SK-N-SH (cell line): ENCODE measurements around the gene FNDC3B. TPM values are rescaled to one million over a fixed set of nuclear protein-coding genes. Genes with fewer than 3 reads are reported as not detected.
A peak's percentile ranks its signal among the peaks of the same experiment; 100 is the strongest.

Experiments
- CTCF ChIA-PET: fragments of 300-600, 350-600 bp; formaldehyde crosslinking; extraction: SDS; loops from one replicate; lab custom pipeline; 2021; lab: Yijun Ruan, JAX
- POLR2A ChIA-PET: fragments of 350-600 bp; sonication (Branson Sonifier 250); formaldehyde crosslinking; extraction: SDS; loops from one replicate; lab custom pipeline; 2020; ENCODE audit warnings: antibody characterized with exemption, inconsistent platforms; lab: Yijun Ruan, JAX
- DNase-seq: peaks from one replicate; pipeline ENCODE4 v3.0.0; 2012
- H2AFZ ChIP-seq: fragments of 200-600 bp; sonication (generic); 2 replicates; pipeline ENCODE4 v1.8.1; 2016; ENCODE audit warnings: antibody characterized with exemption, mild to moderate bottlenecking, low read depth
- H3F3A ChIP-seq: fragments of 200-600 bp; sonication (generic); replicated peaks from 2 replicates; pipeline ENCODE3; 2016; ENCODE audit warnings: antibody characterized with exemption, mild to moderate bottlenecking; ENCODE audit not compliant: insufficient read depth
- H3K27ac ChIP-seq, 2 experiments: fragments of 200-500 bp in 1 of 2; fragments of 200-600 bp in 1 of 2; sonication (Bioruptor generic) in 1 of 2; sonication (generic), shearing (Covaris generic) in 1 of 2; 2 replicates each; pipeline versions ENCODE4 v1.5.1 to v1.6.1; 2014 to 2016; ENCODE audit warnings: low read depth in 2 of 2, inconsistent platforms in 1 of 2, low read length in 1 of 2, mild to moderate bottlenecking in 1 of 2, mixed read lengths in 1 of 2
- H3K27me3 ChIP-seq: fragments of 200-600 bp; sonication (generic), shearing (Covaris generic); 2 replicates; pipeline ENCODE4 v1.6.1; 2016; ENCODE audit warnings: mixed run types; ENCODE audit not compliant: insufficient read depth
- H3K36me3 ChIP-seq, 2 experiments: fragments of 200-500 bp in 1 of 2; fragments of 200-600 bp in 1 of 2; sonication (Bioruptor generic) in 1 of 2; sonication (generic) in 1 of 2; replicated peaks in 1 of 2; 2 replicates each; pipeline versions ENCODE3 to v1.5.1; 2014 to 2016; ENCODE audit warnings: low read length in 1 of 2, mild to moderate bottlenecking in 1 of 2; ENCODE audit not compliant: insufficient read depth in 2 of 2, control insufficient read depth in 1 of 2
- H3K4me1 ChIP-seq, 2 experiments: fragments of 200-500 bp in 1 of 2; fragments of 200-600 bp in 1 of 2; sonication (Bioruptor generic) in 1 of 2; sonication (generic), shearing (Covaris generic) in 1 of 2; 2 replicates each; pipeline versions ENCODE4 v1.5.1 to v1.6.1; 2014 to 2016; ENCODE audit warnings: low read depth in 1 of 2, low read length in 1 of 2, mixed run types in 1 of 2; ENCODE audit not compliant: insufficient read depth in 2 of 2, control insufficient read depth in 1 of 2
- H3K4me2 ChIP-seq: fragments of 200-600 bp; sonication (generic), shearing (Covaris generic); 2 replicates; pipeline ENCODE4 v1.6.1; 2017; ENCODE audit warnings: mixed run types
- H3K4me3 ChIP-seq, 2 experiments: fragments of 200-500 bp in 1 of 2; fragments of 200-600 bp in 1 of 2; sonication (Bioruptor generic) in 1 of 2; sonication (generic), shearing (Covaris generic) in 1 of 2; 2 replicates each; pipeline versions ENCODE4 v1.5.1 to v1.8.1; 2014 to 2016; ENCODE audit warnings: low read depth in 2 of 2, inconsistent platforms in 1 of 2, low read length in 1 of 2, mild to moderate bottlenecking in 1 of 2, mixed read lengths in 1 of 2, moderate library complexity in 1 of 2
- H3K79me2 ChIP-seq: fragments of 200-600 bp; sonication (generic); 2 replicates; pipeline ENCODE4 v1.8.1; 2017; ENCODE audit warnings: mild to moderate bottlenecking; ENCODE audit not compliant: insufficient read depth
- H3K9ac ChIP-seq: fragments of 200-600 bp; sonication (generic); 2 replicates; pipeline ENCODE4 v1.6.1; 2017; ENCODE audit warnings: mixed run types
- H3K9me2 ChIP-seq: fragments of 200-600 bp; sonication (generic); 2 replicates; pipeline ENCODE4 v1.6.1; 2017; ENCODE audit warnings: mixed run types
- H3K9me3 ChIP-seq: fragments of 200-600 bp; sonication (generic); 2 replicates; pipeline ENCODE4 v1.6.1; 2017; ENCODE audit warnings: mixed run types, mild to moderate bottlenecking, moderate library complexity
- H4K20me1 ChIP-seq: fragments of 200-600 bp; sonication (generic); 2 replicates; pipeline ENCODE4 v1.6.1; 2017; ENCODE audit warnings: mild to moderate bottlenecking, mixed run types; ENCODE audit not compliant: insufficient read depth
- CHD2 ChIP-seq: fragments of 150-350 bp; IDR thresholded peaks from 2 replicates; pipeline ENCODE4 v1.6.1; 2018; ENCODE audit warnings: low read length; ENCODE audit not compliant: partially characterized antibody
- ELF1 ChIP-seq: IDR thresholded peaks from 2 replicates; pipeline ENCODE4 v1.4.0; 2012
- FOXJ3 ChIP-seq: sonication (generic); formaldehyde crosslinking; IDR thresholded peaks from 2 replicates; pipeline ENCODE4 v1.5.1; 2020; ENCODE audit warnings: mild to moderate bottlenecking, missing genetic modification reagents
- FOXM1 ChIP-seq: IDR thresholded peaks from 2 replicates; pipeline ENCODE4 v1.4.0; 2012; ENCODE audit warnings: low read depth, mild to moderate bottlenecking
- MEF2A ChIP-seq: IDR thresholded peaks from 2 replicates; pipeline ENCODE4 v1.4.0; 2012; ENCODE audit warnings: low read depth, borderline replicate concordance
- MXI1 ChIP-seq: IDR thresholded peaks from 2 replicates; pipeline ENCODE4 v1.6.1; 2012; ENCODE audit warnings: mild to moderate bottlenecking, low read depth, low read length, improper control_type of control experiment
- POLR2AphosphoS5 ChIP-seq: IDR thresholded peaks from 2 replicates; pipeline ENCODE4 v1.6.1; 2012; ENCODE audit warnings: low read depth, low read length
- RCOR1 ChIP-seq: fragments of 150-350 bp; IDR thresholded peaks from 2 replicates; pipeline ENCODE4 v1.6.1; 2017; ENCODE audit warnings: antibody characterized with exemption, low read length
- RXRA ChIP-seq: IDR thresholded peaks from 2 replicates; pipeline ENCODE4 v1.4.0; 2012; ENCODE audit warnings: low read depth, mild to moderate bottlenecking, borderline replicate concordance
- SIN3A ChIP-seq: IDR thresholded peaks from 2 replicates; pipeline ENCODE4 v1.6.1; 2012; ENCODE audit warnings: low read depth, mild to moderate bottlenecking, low read length, moderate library complexity, borderline replicate concordance
- TAF1 ChIP-seq: IDR thresholded peaks from 2 replicates; pipeline ENCODE4 v1.6.1; 2012; ENCODE audit warnings: low read depth, mild to moderate bottlenecking, low read length, moderate library complexity, borderline replicate concordance
- TCF12 ChIP-seq: IDR thresholded peaks from 2 replicates; pipeline ENCODE4 v1.4.0; 2012
- USF2 ChIP-seq: fragments of 150-350 bp; IDR thresholded peaks from 2 replicates; pipeline ENCODE4 v1.6.1; 2017; ENCODE audit warnings: antibody characterized with exemption, low read length, low read depth, borderline replicate concordance
- YY1 ChIP-seq: IDR thresholded peaks from 2 replicates; pipeline ENCODE4 v1.4.0; 2012; ENCODE audit warnings: low read depth, mild to moderate bottlenecking
- WGBS: methylation state at CpG from one replicate; pipeline ENCODE4 v1.1.6; 2017; ENCODE audit warnings: low lambda C conversion rate; 5-methylcytosine and 5-hydroxymethylcytosine counted together
- polyA plus RNA-seq, 3 experiments: library from polyadenylated mRNA; depleted of rRNA; stranded (reverse); fragments of >200 nt; gene quantifications; 2 replicates each; pipeline ENCODE4 v1.2.3, GENCODE V29; 2012
- TF ChIP-seq, protein P1 (sequence below): IDR thresholded peaks from 2 replicates; pipeline ENCODE4 v1.4.0; 2012; ENCODE audit warnings: low read depth
- TF ChIP-seq, protein P2 (sequence below): IDR thresholded peaks from 2 replicates; pipeline ENCODE4; 2012
- TF ChIP-seq, protein P3 (sequence below): IDR thresholded peaks from 2 replicates; pipeline ENCODE4 v1.4.0; 2012; ENCODE audit warnings: low read depth, borderline replicate concordance

FNDC3B gene
- polyA plus RNA-seq, 1 of the 3 experiments (the other 2 are of a cell fraction), result 10.4 TPM

GRCh38 chr3:172208586-172209332 lies 169.4 kb downstream of the FNDC3B start:
- peaks cover 13 to 19% of the 10 kb centered on the region in 2 experiments; a peak in 3 of 4 replicates for H3K4me1 ChIP-seq
- peaks cover 64% of the 10 kb centered on the region for H4K20me1 ChIP-seq
- H3K4me3 ChIP-seq, result no peak overlapping the region
- H3K9me2 ChIP-seq, result no peaks in the 10 kb centered on the region
- WGBS, result 88% methylated on average over 13 of the region's 20 CpGs
- H3K27me3 ChIP-seq, result no peaks in the 10 kb centered on the region
- DNase-seq, result no peak
- ChIA-PET POLR2A (no interaction called here), CTCF (interaction anchor here (1.2 to 1.9 kb wide), 2 partner anchors 12 to 124 kb away, joined by 3 to 4 read pairs; no protein-coding TSS in a partner anchor)
- no peak for TF ChIP-seq FOXJ3 (CRISPR knock-in tag)
- H3K79me2 ChIP-seq, result peaks cover 96% of the 10 kb centered on the region
- H3K9me3 ChIP-seq, result no peaks in the 10 kb centered on the region
- H3K36me3 ChIP-seq, result peaks cover 0 to 8% of the 10 kb centered on the region in 2 experiments
- no peak overlapping the region for H3K4me2 ChIP-seq
- H3K9ac ChIP-seq, result no peak overlapping the region
- no peak overlapping the region for H2AFZ ChIP-seq
- no peak overlapping the region; a peak in 1 of 4 replicates for H3K27ac ChIP-seq
- peaks cover 19% of the 10 kb centered on the region for H3F3A ChIP-seq

DNA sequence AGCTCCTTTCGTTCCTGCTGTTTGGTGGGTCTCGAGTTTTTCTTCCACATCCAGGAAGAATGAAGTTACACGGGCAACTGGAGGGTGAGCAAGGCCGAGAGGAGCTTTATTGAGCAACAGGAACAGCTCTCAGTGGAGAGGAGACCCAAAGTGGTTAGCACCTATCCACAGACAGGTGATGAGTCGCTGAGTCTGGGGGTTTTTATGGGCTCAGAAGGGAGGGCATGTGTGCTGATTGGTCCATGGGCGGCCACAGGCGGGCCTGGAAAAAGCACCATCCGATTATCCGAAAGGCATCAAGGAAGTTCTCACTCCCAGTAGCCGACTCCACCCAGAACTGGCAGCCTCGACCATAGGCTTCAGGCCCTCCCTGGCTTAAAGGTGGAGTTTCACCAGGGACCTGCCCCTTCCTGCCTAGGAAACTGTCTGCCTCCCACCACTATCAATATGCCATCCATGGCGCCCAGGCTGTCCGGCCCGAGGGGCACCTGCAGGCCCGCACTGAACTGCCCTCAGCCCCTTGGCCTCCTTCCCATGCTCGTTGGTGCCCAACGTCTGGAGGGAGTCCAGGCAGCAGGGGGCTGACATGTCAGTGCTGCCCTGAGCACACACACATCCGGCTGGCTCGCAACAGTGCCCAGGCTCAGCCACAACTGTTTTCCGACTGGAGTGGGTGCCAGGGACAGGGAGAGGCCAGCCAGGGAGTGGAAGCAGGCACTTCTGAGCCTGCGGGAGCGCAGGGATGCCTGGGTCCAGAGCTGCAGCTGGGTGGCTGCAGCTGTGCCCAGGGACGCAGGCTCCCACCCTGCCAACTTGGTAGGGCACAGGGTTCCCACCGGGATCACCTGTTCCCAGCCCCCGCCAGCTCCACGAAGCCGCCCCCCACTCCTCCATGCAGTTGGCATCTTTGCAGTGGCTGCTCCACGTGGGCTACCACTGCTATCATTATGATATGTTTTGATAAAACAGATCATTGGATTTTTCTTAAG lies 170.2 kb downstream of the FNDC3B start:
- Histone ChIP-seq H2AFZ (no peak overlapping the region), H3K79me2 (peaks cover 96% of the 10 kb centered on the region), H3K9ac (no peak overlapping the region), H3K4me1 (peaks cover 13 to 19% of the 10 kb centered on the region in 2 experiments; a peak in 3 of 4 replicates), H3K27ac (peak overlapping the region in 1 of 2 experiments; percentile 59; a peak in 3 of 4 replicates), H3K4me3 (no peak overlapping the region), H3K9me2 (no peaks in the 10 kb centered on the region), H4K20me1 (peaks cover 71% of the 10 kb centered on the region), H3K36me3 (peaks cover 0 to 13% of the 10 kb centered on the region in 2 experiments), H3F3A (peaks cover 19% of the 10 kb centered on the region), H3K27me3 (no peaks in the 10 kb centered on the region), H3K9me3 (no peaks in the 10 kb centered on the region), H3K4me2 (no peak overlapping the region)
- DNase-seq, result no peak
- TF ChIP-seq FOXM1, result no peak
- TF ChIP-seq, protein P1, sequence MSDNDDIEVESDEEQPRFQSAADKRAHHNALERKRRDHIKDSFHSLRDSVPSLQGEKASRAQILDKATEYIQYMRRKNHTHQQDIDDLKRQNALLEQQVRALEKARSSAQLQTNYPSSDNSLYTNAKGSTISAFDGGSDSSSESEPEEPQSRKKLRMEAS, result no peak
- ChIA-PET POLR2A (no interaction called here), CTCF (interaction anchor here (1.2 to 1.9 kb wide), 2 partner anchors 11 to 123 kb away, joined by 3 to 4 read pairs; no protein-coding TSS in a partner anchor)
- WGBS, result 93% methylated on average over 11 of the region's 28 CpGs

DNA sequence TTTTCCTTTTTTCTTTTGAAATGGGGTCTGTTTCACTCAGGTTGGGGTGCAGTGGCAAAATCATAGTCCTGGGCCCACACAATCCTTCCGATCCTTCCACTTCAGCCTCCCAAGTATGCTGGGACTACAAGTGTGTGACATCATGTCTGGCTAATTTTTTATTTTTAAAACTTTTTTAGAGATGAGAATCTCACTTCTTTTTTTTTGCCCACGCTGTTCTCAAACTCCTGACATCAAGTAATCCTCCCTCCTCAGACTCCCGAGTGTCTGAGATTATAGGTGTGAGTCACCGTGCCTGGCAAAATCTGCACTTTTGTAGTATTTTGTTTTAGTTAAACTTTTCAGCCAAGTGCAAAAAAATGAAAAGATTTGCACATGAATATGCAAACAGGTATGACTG lies 171.0 kb downstream of the FNDC3B start:
- no peaks in the 10 kb centered on the region for H3K9me3 ChIP-seq
- no peaks in the 10 kb centered on the region for H3K27me3 ChIP-seq
- peak overlapping the region in 1 of 2 experiments; percentile 59; a peak in 2 of 4 replicates for H3K27ac ChIP-seq
- no peak overlapping the region for H3K4me2 ChIP-seq
- peaks cover 96% of the 10 kb centered on the region for H3K79me2 ChIP-seq
- TF ChIP-seq FOXM1 (no peak), MEF2A (no peak), YY1 (no peak), USF2 (no peak), MXI1 (no peak), RXRA (no peak), TCF12 (no peak), CHD2 (no peak), RCOR1 (no peak), POLR2AphosphoS5 (no peak), ELF1 (no peak), SIN3A (no peak), TAF1 (no peak)
- TF ChIP-seq, protein P2, sequence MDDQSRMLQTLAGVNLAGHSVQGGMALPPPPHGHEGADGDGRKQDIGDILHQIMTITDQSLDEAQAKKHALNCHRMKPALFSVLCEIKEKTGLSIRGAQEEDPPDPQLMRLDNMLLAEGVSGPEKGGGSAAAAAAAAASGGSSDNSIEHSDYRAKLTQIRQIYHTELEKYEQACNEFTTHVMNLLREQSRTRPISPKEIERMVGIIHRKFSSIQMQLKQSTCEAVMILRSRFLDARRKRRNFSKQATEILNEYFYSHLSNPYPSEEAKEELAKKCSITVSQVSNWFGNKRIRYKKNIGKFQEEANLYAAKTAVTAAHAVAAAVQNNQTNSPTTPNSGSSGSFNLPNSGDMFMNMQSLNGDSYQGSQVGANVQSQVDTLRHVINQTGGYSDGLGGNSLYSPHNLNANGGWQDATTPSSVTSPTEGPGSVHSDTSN, result no peak
- TF ChIP-seq, protein P3, sequence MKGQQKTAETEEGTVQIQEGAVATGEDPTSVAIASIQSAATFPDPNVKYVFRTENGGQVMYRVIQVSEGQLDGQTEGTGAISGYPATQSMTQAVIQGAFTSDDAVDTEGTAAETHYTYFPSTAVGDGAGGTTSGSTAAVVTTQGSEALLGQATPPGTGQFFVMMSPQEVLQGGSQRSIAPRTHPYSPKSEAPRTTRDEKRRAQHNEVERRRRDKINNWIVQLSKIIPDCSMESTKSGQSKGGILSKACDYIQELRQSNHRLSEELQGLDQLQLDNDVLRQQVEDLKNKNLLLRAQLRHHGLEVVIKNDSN, result no peak
- TF ChIP-seq, all 33 proteins: peak for 0
- ChIA-PET CTCF (no interaction called here), POLR2A (no interaction called here)
- Histone ChIP-seq H3F3A (peaks cover 19% of the 10 kb centered on the region), H2AFZ (no peak overlapping the region), H3K36me3 (peaks cover 0 to 13% of the 10 kb centered on the region in 2 experiments), H3K9ac (no peak overlapping the region), H3K4me3 (no peak overlapping the region), H3K4me1 (peaks cover 13 to 19% of the 10 kb centered on the region in 2 experiments; a peak in 3 of 4 replicates), H3K9me2 (no peaks in the 10 kb centered on the region), H4K20me1 (peaks cover 69% of the 10 kb centered on the region)
- WGBS, result 75% methylated on average over 4 of the region's 4 CpGs
- DNase-seq, result no peak
